Measurements from ENCODE around the gene PLIN3.
"Not testable (repeated sequence)": the region's sequence is repeated elsewhere in the genome, so short reads cannot be mapped to it uniquely, and the experiment has no call there.

Gene PLIN3

GRCh38 chr19:4807188-4807587 lies 60.3 kb downstream of the PLIN3 start:
- peak; percentile 66 for DNase-seq (ENCODE audit: low spot score)

- no peak for DNase-seq (ENCODE audit: low spot score)
Measured at GRCh38 chr19:4806384-4806783, 61.1 kb downstream of the PLIN3 start.

DNA sequence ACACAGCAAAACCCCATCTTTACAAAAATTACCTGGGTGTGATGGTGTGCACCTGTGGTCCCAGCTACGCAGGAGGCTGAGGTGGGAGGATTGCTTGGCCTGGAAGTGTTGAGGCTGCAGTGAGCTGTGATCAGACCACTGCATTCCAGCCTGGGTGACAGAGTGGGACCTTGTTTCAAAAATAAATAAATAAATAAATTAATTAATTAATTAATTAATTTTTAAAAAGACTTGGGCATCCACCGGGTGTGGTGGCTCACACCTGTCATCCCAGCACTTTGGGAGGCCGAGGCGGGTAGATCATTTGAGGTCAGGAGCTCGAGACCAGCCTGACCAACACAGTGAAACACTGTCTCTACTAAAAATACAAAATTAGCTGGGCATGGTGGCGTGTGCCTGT lies 62.3 kb downstream of the PLIN3 start:
- DNase-seq (ENCODE audit: low spot score): not testable (repeated sequence)

DNA sequence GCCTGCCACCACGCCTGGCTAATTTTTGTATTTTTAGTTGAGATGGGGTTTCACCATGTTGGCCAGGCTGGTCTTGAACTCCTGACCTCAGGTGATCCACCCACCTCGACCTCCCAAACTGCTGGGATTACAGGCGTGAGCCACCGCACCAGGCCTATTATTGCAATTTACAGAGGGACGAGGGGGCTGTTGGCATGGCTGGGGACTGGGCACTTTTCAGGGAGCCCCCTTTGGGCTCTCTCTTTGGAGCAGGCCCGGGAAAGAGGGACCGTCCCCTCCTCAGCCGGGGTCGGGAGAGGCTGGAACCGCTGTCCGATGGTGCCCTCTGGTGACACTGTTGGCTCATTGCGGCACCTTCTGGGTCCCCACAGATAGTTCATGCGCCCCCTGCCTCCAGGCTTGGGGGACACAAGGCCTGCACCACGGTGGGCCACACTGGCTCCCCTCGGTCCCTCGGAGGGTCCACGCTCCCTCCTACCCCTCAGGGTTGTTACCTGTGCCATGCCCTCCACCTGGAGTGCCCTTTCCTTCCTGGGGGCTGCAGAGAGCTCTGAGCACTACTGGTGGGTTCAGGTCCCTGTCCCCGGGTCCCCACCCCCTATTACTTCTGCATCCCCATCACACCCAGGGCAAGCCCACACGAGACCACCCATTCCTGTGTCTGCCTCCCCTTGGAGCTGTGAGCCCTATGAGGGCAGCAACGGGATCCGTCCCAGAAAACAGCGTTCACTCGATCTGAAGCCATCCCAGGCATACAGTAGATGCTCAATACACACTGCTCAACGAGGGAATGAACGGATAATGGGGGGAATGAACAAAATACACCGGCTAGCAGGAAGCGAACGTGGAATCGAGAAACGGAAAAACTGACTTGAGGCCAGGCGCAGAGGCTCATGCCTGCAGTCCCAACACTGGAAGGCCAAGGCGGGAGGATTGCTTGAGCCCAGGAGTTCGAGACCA lies 63.5 kb downstream of the PLIN3 start:
- DNase-seq (ENCODE audit: low spot score): no peak

DNA sequence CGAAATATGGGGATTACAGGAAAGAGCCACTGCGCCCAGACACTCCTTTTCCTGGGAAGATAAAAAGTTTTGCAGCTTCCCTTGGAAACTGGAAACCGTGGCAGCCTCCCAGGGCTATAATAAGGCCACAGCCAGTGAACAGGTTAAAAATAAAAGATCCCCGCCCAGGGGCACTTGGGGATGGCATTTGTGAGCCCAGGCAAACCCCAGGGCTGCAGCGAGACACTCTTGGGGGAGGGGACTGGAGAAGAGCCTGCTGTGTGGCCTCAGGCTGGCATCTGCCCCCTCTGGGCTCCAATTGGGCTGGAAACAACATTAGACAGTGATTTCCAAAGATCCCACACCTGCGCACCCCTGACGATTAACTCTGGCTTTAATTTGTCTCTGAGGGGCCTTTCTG lies 64.8 kb downstream of the PLIN3 start:
- no peak for DNase-seq (ENCODE audit: low spot score)

DNA sequence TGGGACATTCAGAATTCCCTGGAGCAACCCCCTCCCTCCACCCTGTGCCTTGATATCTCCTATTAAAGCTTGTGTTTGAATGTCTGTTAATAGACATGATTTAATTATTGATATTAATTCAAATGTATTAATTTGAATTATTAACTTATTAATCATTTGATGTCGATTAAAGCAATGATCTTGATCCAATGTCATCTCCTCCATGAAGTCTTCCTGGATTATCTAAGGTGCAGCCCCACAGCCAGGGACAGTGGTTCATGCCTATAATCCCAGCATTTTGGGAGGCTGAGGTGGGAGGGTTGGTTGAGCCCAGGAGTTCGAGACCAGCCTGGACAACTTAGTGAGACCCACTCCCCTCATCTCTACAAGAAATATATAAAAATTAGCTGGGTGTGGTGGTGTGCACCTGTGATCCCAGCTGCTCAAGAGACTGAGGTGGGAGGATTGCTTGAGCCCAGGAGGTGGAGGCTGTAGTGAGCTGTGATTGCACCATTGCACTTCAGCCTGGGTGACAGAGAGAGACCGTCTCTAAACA lies 66.3 kb downstream of the PLIN3 start:
- DNase-seq (ENCODE audit: low spot score): no peak

DNA sequence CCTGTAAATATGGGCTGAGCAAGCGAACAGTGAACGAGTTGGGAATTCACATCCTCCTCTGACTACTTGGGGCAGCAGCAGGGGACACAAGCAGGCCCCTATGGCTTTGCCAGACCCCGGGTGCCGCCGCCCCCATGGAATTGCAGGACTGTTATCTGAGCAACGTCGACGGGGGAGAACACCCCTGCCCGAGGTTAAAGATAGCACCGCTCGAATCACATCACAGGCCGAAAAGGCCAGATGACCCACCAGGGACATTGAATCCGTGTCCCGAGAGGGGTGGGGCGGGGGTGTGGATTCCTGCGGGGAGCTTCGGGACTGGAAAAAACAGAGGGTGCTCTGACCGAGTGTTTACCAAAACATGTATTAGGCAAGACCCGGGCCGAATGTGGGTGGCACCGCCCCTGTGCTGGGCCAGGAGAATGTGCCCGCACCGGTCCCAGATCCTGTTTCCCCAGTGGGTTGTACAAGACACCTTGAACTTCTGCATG lies 66.8 kb downstream of the PLIN3 start:
- no peak for DNase-seq (ENCODE audit: low spot score)

DNA sequence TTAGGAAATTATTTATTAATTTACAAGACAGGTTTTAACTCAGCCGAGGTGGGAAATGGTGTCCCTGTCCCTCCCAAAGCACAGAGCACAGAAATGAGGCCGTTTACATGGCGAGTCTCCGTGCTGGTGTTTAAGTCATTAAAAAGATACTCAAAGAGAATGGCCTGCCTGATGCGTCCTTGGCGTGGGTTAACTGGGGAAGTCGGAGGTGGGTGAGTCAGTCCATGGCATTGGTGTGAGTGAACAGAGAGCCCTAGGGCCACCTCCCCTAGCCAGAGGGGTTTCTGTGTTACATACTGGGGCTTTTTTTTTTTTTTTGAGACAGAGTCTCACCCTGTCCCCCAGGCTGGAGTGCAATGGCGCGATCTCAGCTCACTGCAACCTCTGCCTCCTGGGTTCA lies 72.1 kb downstream of the PLIN3 start:
- DNase-seq (ENCODE audit: low spot score): no peak

- DNase-seq (ENCODE audit: low spot score): no peak
Measured at GRCh38 chr19:4794971-4795370, 72.5 kb downstream of the PLIN3 start.

GRCh38 chr19:4793278-4793677 lies 74.2 kb downstream of the PLIN3 start:
- DNase-seq (ENCODE audit: low spot score): not testable (repeated sequence)

DNA sequence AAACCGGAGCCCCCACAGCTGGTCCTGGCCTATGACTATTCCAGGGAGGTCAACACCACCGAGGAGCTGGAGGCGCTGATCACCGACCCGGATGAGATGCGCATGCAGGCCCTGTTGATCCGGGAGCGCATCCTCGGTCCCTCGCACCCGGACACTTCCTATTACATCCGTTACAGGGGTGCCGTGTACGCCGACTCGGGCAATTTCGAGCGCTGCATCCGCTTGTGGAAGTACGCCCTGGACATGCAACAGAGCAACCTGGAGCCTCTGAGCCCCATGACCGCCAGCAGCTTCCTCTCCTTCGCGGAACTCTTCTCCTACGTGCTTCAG lies 74.6 kb downstream of the PLIN3 start:
- DNase-seq (ENCODE audit: low spot score): not testable (repeated sequence)

- DNase-seq (ENCODE audit: low spot score): not testable (repeated sequence)
Measured at GRCh38 chr19:4792019-4792865, 75.2 kb downstream of the PLIN3 start.

DNA sequence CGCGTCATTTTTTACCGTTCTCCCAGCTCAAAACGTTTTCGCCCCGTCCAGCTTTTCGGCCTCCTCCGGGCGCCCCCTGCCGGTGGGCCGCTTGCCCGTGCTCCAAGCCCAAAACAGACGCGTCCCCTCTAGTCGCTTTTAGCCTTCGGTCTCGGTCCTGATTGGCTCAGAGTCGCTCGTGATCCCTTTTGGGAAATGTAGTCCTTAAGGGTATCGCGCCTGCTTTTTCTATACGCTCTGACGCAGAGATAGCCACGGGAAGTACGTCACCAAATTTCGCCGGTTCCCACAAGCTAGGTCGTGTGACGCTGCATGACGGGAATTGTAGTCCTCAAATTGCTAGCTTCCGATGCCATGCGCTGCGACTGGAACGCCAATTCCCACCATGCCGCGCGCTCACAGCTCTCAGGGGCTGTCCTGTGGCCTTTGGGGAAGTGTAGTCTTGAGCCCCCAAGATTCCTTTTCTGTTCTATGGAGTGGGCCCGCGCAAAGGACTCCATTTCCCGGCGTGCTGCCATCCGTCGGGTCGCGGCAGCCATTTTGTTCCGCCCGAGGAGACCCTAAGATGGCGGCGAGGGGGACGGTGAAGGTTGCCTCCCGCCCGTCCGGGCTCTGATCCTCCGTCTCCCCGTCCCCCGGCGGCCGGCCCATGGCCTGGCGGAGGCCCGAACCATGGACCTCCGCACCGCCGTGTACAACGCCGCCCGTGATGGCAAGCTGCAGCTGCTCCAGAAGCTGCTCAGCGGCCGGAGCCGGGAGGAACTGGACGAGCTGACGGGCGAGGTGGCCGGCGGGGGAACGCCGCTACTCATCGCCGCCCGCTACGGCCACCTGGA lies 76.1 kb downstream of the PLIN3 start, which contains the start of gene FEM1A:
FEM1A (plus strand) TSS at position 552 of the 836 bp plus-strand sequence; CDS start at position 673, 121 bp downstream.
- peak; percentile 100 for DNase-seq (ENCODE audit: low spot score)
